Neuronal stem cell (in vitro differentiated cells): Measurements from ENCODE around the gene PIM3.

Experiments used
- DNase-seq: peaks from one replicate; pipeline ENCODE4 v3.0.0-alpha.2; 2013; ENCODE audit warnings: low spot score
- H2AFZ ChIP-seq: one replicate; pipeline ENCODE4 v1.6.1; 2013; ENCODE audit warnings: mild to moderate bottlenecking, low read length, inconsistent platforms
- H2AK5ac ChIP-seq: 2 replicates; pipeline ENCODE4 v1.6.1; 2013; ENCODE audit warnings: low read depth, mild to moderate bottlenecking, inconsistent platforms, low read length, moderate library complexity, mixed read lengths
- H2BK120ac ChIP-seq: 2 replicates; pipeline ENCODE4 v1.6.1; 2013; ENCODE audit warnings: low read depth, mild to moderate bottlenecking, inconsistent platforms, low read length, moderate library complexity, mixed read lengths
- H2BK12ac ChIP-seq: one replicate; pipeline ENCODE4 v1.6.1; 2013; ENCODE audit warnings: low read length, inconsistent platforms
- H2BK15ac ChIP-seq: 2 replicates; pipeline ENCODE4 v1.6.1; 2013; ENCODE audit warnings: mild to moderate bottlenecking, low read length, inconsistent platforms, mixed read lengths
- H2BK5ac ChIP-seq: one replicate; pipeline ENCODE4 v1.6.1; 2013; ENCODE audit warnings: inconsistent platforms, mild to moderate bottlenecking, low read length, moderate library complexity
- H3K14ac ChIP-seq: one replicate; pipeline ENCODE4 v1.6.1; 2013; ENCODE audit warnings: low read length, inconsistent platforms
- H3K18ac ChIP-seq: 2 replicates; pipeline ENCODE4 v1.6.1; 2013; ENCODE audit warnings: low read length, inconsistent platforms
- H3K23ac ChIP-seq: 2 replicates; pipeline ENCODE4 v1.6.1; 2013; ENCODE audit warnings: low read depth, mild to moderate bottlenecking, mixed read lengths, low read length, inconsistent platforms; ENCODE audit not compliant: poor library complexity
- H3K27ac ChIP-seq: replicated peaks from 3 replicates; pipeline ENCODE4 v1.5.1; 2013; ENCODE audit warnings: low read length, inconsistent platforms
- H3K27me3 ChIP-seq, 3 experiments: 2 replicates each; pipeline ENCODE4 v1.6.1; 2013; ENCODE audit warnings: low read length in 3 of 3, mild to moderate bottlenecking in 2 of 3, inconsistent platforms in 1 of 3, low read depth in 1 of 3, mixed read lengths in 1 of 3, moderate library complexity in 1 of 3; ENCODE audit not compliant: control insufficient read depth in 3 of 3, insufficient read depth in 3 of 3
- H3K36me3 ChIP-seq, 2 donors: replicated peaks in 1 of 2; 2 replicates each; pipeline ENCODE4 v1.6.1; 2013; ENCODE audit warnings: low read length in 2 of 2; ENCODE audit not compliant: control insufficient read depth in 2 of 2, insufficient read depth in 2 of 2
- H3K4ac ChIP-seq: 2 replicates; pipeline ENCODE4 v1.6.1; 2013; ENCODE audit warnings: inconsistent platforms, mild to moderate bottlenecking, low read length, moderate library complexity
- H3K4me1 ChIP-seq, 2 donors: 1 replicate in 1 of 2; 2 replicates in 1 of 2; pipeline ENCODE4 v1.6.1; 2013; ENCODE audit warnings: low read length in 2 of 2, low read depth in 1 of 2; ENCODE audit not compliant: control insufficient read depth in 2 of 2, insufficient read depth in 1 of 2
- H3K4me2 ChIP-seq: one replicate; pipeline ENCODE4 v1.6.1; 2013; ENCODE audit warnings: mild to moderate bottlenecking, low read length, inconsistent platforms; ENCODE audit not compliant: insufficient read depth, poor library complexity, severe bottlenecking
- H3K4me3 ChIP-seq, 2 donors: 2 replicates each; pipeline ENCODE4 v1.5.1; 2013; ENCODE audit warnings: low read length in 2 of 2, mild to moderate bottlenecking in 2 of 2, inconsistent platforms in 1 of 2, moderate library complexity in 1 of 2
- H3K79me1 ChIP-seq: one replicate; pipeline ENCODE4 v1.6.1; 2013; ENCODE audit warnings: low read depth, mild to moderate bottlenecking, inconsistent platforms, low read length, moderate library complexity
- H3K9ac ChIP-seq: one replicate; pipeline ENCODE4 v1.6.1; 2013; ENCODE audit warnings: mild to moderate bottlenecking, low read depth, low read length, inconsistent platforms; ENCODE audit not compliant: poor library complexity
- H3K9me3 ChIP-seq, 2 donors: replicated peaks in 1 of 2; 2 replicates each; pipeline versions ENCODE3 to v1.6.1; 2013; ENCODE audit warnings: low read length in 2 of 2, mild to moderate bottlenecking in 2 of 2, inconsistent platforms in 1 of 2, low read depth in 1 of 2, mixed read lengths in 1 of 2, moderate library complexity in 1 of 2; ENCODE audit not compliant: control insufficient read depth in 2 of 2, insufficient read depth in 1 of 2
- H4K8ac ChIP-seq: one replicate; pipeline ENCODE4 v1.6.1; 2013; ENCODE audit warnings: low read depth, mild to moderate bottlenecking, inconsistent platforms, low read length, moderate library complexity
- H4K91ac ChIP-seq: one replicate; pipeline ENCODE4 v1.6.1; 2013; ENCODE audit warnings: low read length, low read depth, mild to moderate bottlenecking, inconsistent platforms; ENCODE audit not compliant: poor library complexity
- WGBS, 2 donors: extraction: QIAGEN DNeasy Blood & Tissue Kit; methylation state at CpG; one replicate each; pipeline ENCODE4 v1.1.7; 2013; ENCODE audit warnings: missing lambda C conversion rate in 2 of 2, mixed read lengths in 1 of 2; ENCODE audit not compliant: insufficient read length in 2 of 2, insufficient replicate concordance in 1 of 2; ENCODE audit errors: extremely low coverage in 2 of 2; 5-methylcytosine and 5-hydroxymethylcytosine counted together

Gene PIM3

GRCh38 chr22:49972163-49973017 lies 11.8 kb downstream of the PIM3 start:
- no peak for DNase-seq
- H3K9me3 ChIP-seq, result peaks cover 0 to 11% of the 10 kb centered on the region in 2 donors
- no peaks in the 10 kb centered on the region for H3K36me3 ChIP-seq
- no peak overlapping the region for H3K14ac ChIP-seq
- no peak overlapping the region for H2AFZ ChIP-seq
- H3K4me1 ChIP-seq, result peaks cover 7 to 26% of the 10 kb centered on the region in 2 donors
- H3K27ac ChIP-seq, result no peak overlapping the region
- no peak overlapping the region for H4K8ac ChIP-seq
- H4K91ac ChIP-seq, result no peak overlapping the region
- peaks cover 8% of the 10 kb centered on the region for H3K79me1 ChIP-seq
- peak overlapping the region in 1 of 2 donors; percentile 47 for H3K4me3 ChIP-seq
- peak overlapping the region; percentile 98 for H3K18ac ChIP-seq
- H3K23ac ChIP-seq, result peak overlapping the region; percentile 99
- peak overlapping the region; percentile 99 for H2BK15ac ChIP-seq
- peaks cover 0 to 30% (median 0%) of the 10 kb centered on the region in 3 experiments for H3K27me3 ChIP-seq
- H2BK12ac ChIP-seq, result no peak overlapping the region
- H2AK5ac ChIP-seq, result peak overlapping the region; percentile 100
- no peak overlapping the region for H3K4ac ChIP-seq
- WGBS, 2 donors, result 100% methylated on average over 2 to 3 of the region's 45 CpGs
- peak overlapping the region; percentile 87 for H2BK120ac ChIP-seq
- peak overlapping the region; percentile 22 for H3K9ac ChIP-seq
- no peak overlapping the region for H2BK5ac ChIP-seq
- H3K4me2 ChIP-seq, result peak overlapping the region; percentile 2

- H2AK5ac ChIP-seq, result no peak overlapping the region
- no peak overlapping the region for H3K23ac ChIP-seq
- no peak for DNase-seq
- no peak overlapping the region for H4K8ac ChIP-seq
- H2BK120ac ChIP-seq, result no peak overlapping the region
- H3K4me1 ChIP-seq, result peaks cover 3 to 19% of the 10 kb centered on the region in 2 donors
- peak overlapping the region; percentile 22 for H3K9ac ChIP-seq
- H3K18ac ChIP-seq, result no peak overlapping the region
- H2BK15ac ChIP-seq, result no peak overlapping the region
- no peaks in the 10 kb centered on the region for H3K36me3 ChIP-seq
- H3K4ac ChIP-seq, result peak overlapping the region; percentile 10
- peaks cover 8% of the 10 kb centered on the region for H3K79me1 ChIP-seq
- H3K27ac ChIP-seq, result no peak overlapping the region
- no peak overlapping the region for H4K91ac ChIP-seq
- peaks cover 0 to 11% of the 10 kb centered on the region in 2 donors for H3K9me3 ChIP-seq
- H2BK12ac ChIP-seq, result no peak overlapping the region
- H3K4me2 ChIP-seq, result no peak overlapping the region
- H2BK5ac ChIP-seq, result no peak overlapping the region
- H3K27me3 ChIP-seq, result peaks cover 0 to 30% (median 0%) of the 10 kb centered on the region in 3 experiments
- no peak overlapping the region for H2AFZ ChIP-seq
- H3K14ac ChIP-seq, result peak overlapping the region; percentile 5
- H3K4me3 ChIP-seq, result peak overlapping the region in 1 of 2 donors; percentile 15
- WGBS, 2 donors, result 100% methylated on average over 3 to 5 of the region's 5 CpGs
Measured at GRCh38 chr22:49973018-49973961, 12.7 kb downstream of the PIM3 start.

- Histone ChIP-seq H3K79me1 (peaks cover 6% of the 10 kb centered on the region), H3K27me3 (peaks cover 0 to 27% (median 0%) of the 10 kb centered on the region in 3 experiments), H2BK12ac (no peak overlapping the region), H2BK15ac (no peak overlapping the region), H3K14ac (peak overlapping the region; percentile 82), H3K18ac (peak overlapping the region; percentile 48), H2AFZ (no peak overlapping the region), H4K8ac (peak overlapping the region; percentile 17), H3K4ac (no peak overlapping the region), H3K9me3 (peaks cover under 1 to 8% of the 10 kb centered on the region in 2 donors), H3K27ac (no peak overlapping the region), H2BK120ac (no peak overlapping the region), H3K23ac (peak overlapping the region; percentile 65), H3K4me3 (peak overlapping the region in 1 of 2 donors; percentile 74), H3K4me1 (peaks cover 0 to 12% of the 10 kb centered on the region in 2 donors), H2AK5ac (peak overlapping the region; percentile 56), H3K4me2 (no peak overlapping the region), H4K91ac (peak overlapping the region; percentile 72), H3K36me3 (no peaks in the 10 kb centered on the region), H3K9ac (no peak overlapping the region), H2BK5ac (no peak overlapping the region)
- WGBS, 2 donors, result no CpG with 5 or more reads among the region's 17 CpGs
- no peak for DNase-seq
Measured at GRCh38 chr22:49975543-49976389, 15.2 kb downstream of the PIM3 start.
